ENCODE data around the gene WBP2NL.
"Not testable (repeated sequence)": the region's sequence is repeated elsewhere in the genome, so short reads cannot be mapped to it uniquely, and the experiment has no call there.

WBP2NL gene

GRCh38 chr22:41998361-41999261, at the start of gene WBP2NL:
TSS of gene WBP2NL (plus strand) at chr22:41998788. CDS start at chr22:41998819, 31 bp downstream.
- peak; percentile 70 for DNase-seq (ENCODE audit: low read depth, low spot score)

DNA sequence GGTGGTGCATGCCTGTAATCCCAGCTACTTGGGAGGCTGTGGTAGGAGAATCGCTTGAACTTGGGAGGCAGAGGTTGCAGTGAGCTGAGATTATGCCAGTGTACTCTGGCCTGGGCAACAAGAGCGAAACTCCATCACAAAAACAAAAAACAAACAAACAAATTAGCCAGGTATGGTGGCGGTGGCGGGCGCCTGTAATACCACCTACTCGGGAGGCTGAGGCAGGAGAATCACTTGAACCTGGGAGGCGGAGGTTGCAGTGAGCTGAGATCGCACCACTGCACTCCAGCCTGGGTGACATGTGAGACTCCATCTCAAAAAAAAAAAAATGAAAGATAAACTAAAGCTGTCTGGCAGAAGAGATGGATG, 49.7 kb upstream of the WBP2NL start:
- DNase-seq (ENCODE audit: low read depth, low spot score): not testable (repeated sequence)

DNA sequence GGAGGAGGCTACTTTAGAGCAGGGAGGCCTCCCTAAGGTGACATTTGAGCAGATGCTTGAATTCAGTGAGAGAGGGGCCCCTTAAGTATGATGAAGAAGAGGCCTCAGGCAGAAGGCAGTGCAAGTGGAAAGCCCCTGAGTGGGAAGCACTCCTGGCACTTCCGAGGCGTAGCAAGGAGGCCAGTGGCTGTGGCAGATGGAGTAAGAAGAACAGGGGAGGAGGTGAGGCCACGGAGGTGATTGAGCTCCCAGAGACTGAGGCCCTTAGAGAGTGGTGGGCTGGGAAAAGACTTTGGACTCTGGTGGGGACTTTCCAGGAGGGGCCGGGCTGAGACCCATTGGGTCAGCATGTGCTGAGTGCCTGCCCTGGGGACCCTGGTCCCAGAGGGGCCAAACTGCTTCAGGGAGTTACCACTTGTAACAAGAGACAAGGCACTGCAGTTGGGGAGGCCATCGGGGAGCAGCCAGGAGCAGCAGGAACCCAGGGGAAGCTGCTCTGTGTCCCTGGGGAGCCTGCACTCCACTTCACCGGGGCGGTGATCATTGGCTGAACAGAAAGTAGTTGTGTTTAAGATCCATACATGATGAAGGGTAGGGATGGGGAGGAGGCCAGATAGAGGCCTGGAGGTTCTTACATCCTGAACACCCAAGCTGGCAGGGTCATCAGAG, 49.2 kb upstream of the WBP2NL start:
- DNase-seq (ENCODE audit: low read depth, low spot score): no peak

DNA sequence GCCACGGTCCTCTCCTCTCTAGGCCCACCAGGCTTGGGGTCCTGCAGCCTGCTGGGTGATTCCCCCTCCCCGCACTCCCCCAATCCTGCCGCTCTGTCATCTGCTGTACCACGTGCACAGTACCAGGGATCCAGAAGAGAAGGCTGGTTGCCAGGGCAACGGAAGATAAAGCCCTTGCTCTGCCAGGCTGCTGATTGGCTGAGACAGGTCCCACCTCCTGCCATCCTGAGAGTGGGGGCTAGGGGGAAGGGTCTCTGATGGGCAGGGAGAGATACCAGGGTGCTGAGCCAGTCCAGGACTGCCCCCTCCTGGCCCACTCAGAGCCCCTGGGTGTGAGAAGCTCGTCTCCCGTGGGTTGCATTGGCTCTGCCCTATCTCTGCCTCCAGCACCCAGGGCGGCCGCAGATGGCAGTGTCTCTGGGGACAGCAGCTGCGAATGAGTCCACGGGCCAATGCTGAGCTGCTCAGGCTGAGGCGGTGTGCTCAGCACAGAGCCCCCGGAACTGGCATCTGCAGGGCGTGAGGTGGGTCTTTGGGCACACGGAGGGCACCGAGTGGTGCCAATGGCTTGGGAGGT, 46.6 kb upstream of the WBP2NL start, which contains the start of gene SMIM45:
SMIM45 (plus strand) TSS at position 253 of the 577 bp plus-strand sequence.
- no peak for DNase-seq (ENCODE audit: low read depth, low spot score)

- DNase-seq (ENCODE audit: low read depth, low spot score): no peak
These were observed 45.9 kb upstream of the WBP2NL start for GRCh38 chr22:41952713-41953112.

DNA sequence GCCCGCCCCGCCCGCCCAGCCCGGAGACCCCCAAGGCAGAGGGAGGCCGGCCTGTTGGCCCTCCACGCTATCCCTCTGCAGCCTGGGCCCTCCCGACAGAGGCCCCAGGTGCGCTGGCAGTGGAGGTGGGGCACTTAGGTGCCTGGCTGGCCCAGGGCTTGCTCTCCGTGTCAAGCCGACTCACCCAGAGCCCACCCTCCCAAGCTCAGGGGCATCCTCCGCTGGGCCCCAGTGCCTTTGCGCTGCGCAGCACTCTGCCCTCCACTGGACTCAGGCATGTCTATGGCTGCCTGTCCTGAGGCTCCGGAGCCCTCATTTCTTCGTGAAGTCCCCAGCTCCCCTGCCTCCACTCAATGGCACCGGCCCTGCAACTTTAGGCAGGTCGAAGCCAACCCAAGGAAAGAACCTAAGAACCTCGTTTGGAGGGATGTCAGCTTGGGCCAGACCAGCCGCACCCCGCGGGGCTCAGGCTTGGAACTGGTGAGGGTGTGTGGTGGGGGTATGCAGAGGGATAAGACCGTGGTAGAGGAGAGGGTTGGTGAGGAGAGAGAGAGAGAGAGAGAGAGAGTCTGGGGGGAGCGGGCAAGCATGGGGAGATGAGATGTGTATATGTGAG, 40.5 kb upstream of the WBP2NL start:
- DNase-seq (ENCODE audit: low read depth, low spot score): no peak

DNA sequence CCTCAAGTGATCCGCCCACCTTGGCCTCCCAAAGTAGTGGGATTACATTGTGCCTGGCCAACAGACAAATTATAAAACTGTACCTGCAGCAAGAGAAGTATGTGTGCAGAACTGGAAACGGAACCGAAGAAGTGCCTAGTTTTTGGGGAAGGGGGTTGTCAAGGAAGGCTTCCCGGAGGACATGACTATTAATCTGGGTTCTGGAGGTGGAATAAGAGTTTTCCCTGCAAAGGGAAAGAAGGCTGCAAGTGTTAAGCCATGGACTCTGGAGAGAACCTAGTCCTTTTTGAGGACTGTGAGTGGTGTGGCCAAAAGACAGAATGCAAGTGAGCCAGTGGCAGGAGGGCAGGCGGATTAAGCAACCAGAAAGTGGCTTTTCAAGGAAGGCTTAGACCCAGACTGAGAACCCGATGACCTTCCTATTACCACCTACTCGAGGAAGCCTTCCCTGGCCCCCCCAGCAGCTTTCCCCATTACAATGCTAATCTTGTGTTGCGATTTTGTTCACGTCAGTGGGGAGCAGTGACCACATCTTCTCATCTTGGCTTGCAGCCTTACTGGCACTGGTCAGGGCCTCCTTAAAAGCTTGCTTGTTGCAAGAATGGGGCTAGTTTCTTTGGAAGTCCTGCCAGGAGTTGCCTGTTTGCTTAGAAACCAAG, 35.0 kb upstream of the WBP2NL start:
- DNase-seq (ENCODE audit: low read depth, low spot score): no peak

DNA sequence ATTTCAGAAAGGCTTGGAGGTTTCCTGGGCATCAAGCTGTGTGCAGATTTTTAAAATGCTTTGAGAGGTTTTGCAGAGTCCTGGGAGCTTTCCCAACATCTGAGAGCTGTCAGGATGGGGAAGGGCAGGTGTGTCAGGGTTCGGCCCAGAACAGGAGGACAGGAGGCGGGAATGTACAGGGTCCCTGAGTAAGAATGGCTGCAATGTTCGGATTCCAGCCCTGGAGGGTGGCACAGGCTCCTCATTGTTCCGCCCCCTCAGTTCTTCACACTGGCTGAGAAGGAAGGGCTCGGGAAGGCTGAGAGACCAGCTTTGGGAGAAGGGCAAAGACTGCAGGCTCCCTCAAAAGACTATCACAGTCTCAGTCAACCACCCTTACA, 34.5 kb upstream of the WBP2NL start:
- no peak for DNase-seq (ENCODE audit: low read depth, low spot score)

DNA sequence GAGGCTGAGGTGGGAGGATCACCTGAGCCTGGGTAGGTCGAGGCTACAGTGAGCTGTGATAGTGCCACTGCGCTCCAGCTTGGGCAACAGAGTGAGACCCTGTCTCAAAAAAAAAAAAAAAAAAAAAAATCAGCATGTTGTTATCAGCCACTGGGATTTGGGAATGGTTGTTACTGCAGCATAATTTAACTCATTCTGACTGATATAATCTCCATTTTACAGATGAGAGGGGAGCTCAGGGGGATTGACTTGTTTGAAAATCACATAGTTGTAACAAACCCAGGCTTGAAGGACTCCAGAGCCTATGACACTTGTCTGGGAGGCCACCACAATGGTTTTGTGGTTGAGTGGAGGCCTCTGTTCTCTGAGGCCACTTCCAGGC, 32.4 kb upstream of the WBP2NL start:
- no peak for DNase-seq (ENCODE audit: low read depth, low spot score)

GRCh38 chr22:41966607-41967240, 31.9 kb upstream of the WBP2NL start:
- DNase-seq (ENCODE audit: low read depth, low spot score): no peak

- DNase-seq (ENCODE audit: low read depth, low spot score): no peak
These were observed 30.0 kb upstream of the WBP2NL start for GRCh38 chr22:41968601-41969000.

GRCh38 chr22:41969110-41969646, 29.4 kb upstream of the WBP2NL start, which contains the start of gene SEPTIN3:
TSS of gene SEPTIN3 (plus strand) at chr22:41969443. CDS start at chr22:41971493, 2,050 bp downstream.
- DNase-seq (ENCODE audit: low read depth, low spot score): no peak

DNA sequence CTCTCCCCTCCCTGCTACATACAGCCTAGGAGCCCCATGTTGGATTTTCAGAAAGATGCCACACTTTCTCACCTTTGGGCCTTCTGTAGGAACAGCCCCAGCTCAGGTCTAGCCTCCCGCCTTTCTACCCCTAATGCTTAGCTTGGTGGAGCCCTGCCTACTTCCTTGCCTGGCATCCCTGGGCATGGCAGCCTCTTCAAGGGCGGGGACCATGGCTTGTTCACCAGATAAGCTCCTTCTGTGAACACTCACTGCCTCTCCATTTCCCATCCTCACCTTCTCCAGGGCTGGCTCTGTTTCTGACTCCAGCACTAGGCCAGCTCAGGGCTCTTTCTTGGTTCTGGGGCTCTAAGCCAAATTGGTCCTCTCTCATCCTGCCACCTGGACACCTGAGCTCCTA, 28.0 kb upstream of the WBP2NL start:
- no peak for DNase-seq (ENCODE audit: low read depth, low spot score)

GRCh38 chr22:41971431-41971830, 27.2 kb upstream of the WBP2NL start:
- no peak for DNase-seq (ENCODE audit: low read depth, low spot score)

- DNase-seq (ENCODE audit: low read depth, low spot score): no peak
These were observed 23.8 kb upstream of the WBP2NL start for GRCh38 chr22:41974691-41975290.

GRCh38 chr22:41975299-41976069, 23.1 kb upstream of the WBP2NL start:
- no peak for DNase-seq (ENCODE audit: low read depth, low spot score)

DNA sequence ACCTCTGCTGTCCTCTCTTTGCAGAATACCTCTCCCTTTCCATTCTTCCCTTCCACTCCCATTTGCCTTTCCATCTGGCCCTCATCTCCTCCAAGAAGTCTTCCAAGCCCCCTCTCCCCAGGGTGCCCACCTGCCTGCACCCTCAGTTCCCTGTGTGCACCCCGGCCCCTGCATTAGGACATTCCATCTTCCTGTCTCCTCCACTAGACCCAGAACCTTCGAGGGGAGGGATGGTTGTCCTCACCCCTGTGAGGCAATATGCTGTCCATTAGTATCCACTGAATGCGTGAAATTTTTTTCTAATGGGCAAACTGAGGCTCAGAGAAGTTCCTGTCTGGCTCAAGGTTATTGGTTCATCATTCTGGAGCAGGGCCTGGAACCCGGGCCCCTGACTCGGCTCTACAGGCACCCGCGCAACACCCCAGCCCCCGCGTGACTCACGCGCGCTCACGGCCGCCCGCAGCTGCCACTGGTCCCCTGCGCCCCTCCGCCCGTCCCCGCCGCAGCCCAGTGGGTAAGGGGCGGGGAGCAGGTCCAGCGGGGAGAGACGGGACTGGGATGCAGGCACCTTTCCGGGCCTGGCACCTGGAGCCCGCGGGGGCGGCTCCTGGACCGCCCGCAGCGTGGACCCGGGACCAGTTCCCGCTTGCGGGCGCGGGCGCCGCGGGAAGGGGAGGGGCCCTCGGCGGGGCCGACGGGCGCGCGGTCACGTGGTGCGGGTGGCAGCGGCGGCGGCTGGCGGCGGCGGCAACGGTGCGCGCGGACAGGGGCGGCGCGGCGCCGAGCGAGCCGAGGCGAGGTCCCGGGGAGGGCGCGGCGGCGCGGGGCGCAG, 22.3 kb upstream of the WBP2NL start:
- DNase-seq (ENCODE audit: low read depth, low spot score): no peak

- DNase-seq (ENCODE audit: low read depth, low spot score): no peak
These were observed 21.5 kb upstream of the WBP2NL start for GRCh38 chr22:41976961-41977566.
